Ovary (tissue), 9 donors: ENCODE results near the gene ACYP2. TPM values are rescaled to one million over a fixed set of nuclear protein-coding genes. Genes with fewer than 3 reads are reported as not detected.
"Not testable (repeated sequence)": the region's sequence is repeated elsewhere in the genome, so short reads cannot be mapped to it uniquely, and the experiment has no call there.

Experiments used
- DNase-seq, 5 donors: peaks; one replicate each; pipeline ENCODE4 v3.0.0-alpha.2; 2019 to 2020
- H3K27ac ChIP-seq, 2 donors: fragments of 200-600 bp; one replicate each; pipeline versions ENCODE4 v1.5.1 to v1.8.0; 2019 to 2022
- H3K27me3 ChIP-seq: fragments of 200-600 bp; one replicate; pipeline ENCODE4 v1.8.0; 2022
- H3K36me3 ChIP-seq: fragments of 200-600 bp; sonication (generic); one replicate; pipeline ENCODE4 v1.5.1; 2019
- H3K4me1 ChIP-seq: one replicate; pipeline ENCODE4 v1.8.1; 2013; ENCODE audit warnings: mild to moderate bottlenecking, moderate library complexity; ENCODE audit not compliant: insufficient read depth
- H3K4me3 ChIP-seq: fragments of 200-600 bp; sonication (generic); one replicate; pipeline ENCODE4 v1.5.1; 2017
- H3K9me3 ChIP-seq, 2 donors: fragments of 200-600 bp in 1 of 2; sonication (generic) in 1 of 2; one replicate each; pipeline versions ENCODE4 v1.5.1 to v1.8.1; 2013 to 2019; ENCODE audit warnings: mild to moderate bottlenecking in 1 of 2, moderate library complexity in 1 of 2
- CTCF ChIP-seq, 3 donors: fragments of 450-650 bp in 2 of 3; fragments of 200-600 bp in 1 of 3; IDR thresholded peaks; one replicate each; pipeline versions ENCODE4 v1.5.1 to v1.8.0; 2016 to 2022; ENCODE audit warnings: antibody characterized with exemption in 3 of 3, mild to moderate bottlenecking in 1 of 3
- EP300 ChIP-seq: sonication (generic); formaldehyde crosslinking; IDR thresholded peaks from one replicate; pipeline ENCODE4 v1.6.1; 2017; ENCODE audit warnings: antibody characterized with exemption
- POLR2A ChIP-seq: fragments of 450-650 bp; IDR thresholded peaks from one replicate; pipeline ENCODE4 v1.6.1; 2017; ENCODE audit warnings: antibody characterized with exemption, mild to moderate bottlenecking, moderate library complexity
- WGBS, 3 donors: extraction: QIAGEN DNeasy Blood & Tissue Kit in 1 of 3; methylation state at CpG; one replicate each; pipeline versions ENCODE4 v1.1.5 to v1.1.7; 2013 to 2017; 5-methylcytosine and 5-hydroxymethylcytosine counted together
- intact Hi-C, 4 donors: fragments of 100-400 bp; cut with DNase I; formaldehyde crosslinking; loops; one replicate each; pipeline versions ENCODE4 v1.11.0 to v1.15.1; 2022 to 2023
- polyA plus RNA-seq, 2 donors: library from polyadenylated mRNA; stranded (reverse); fragments of 200-250 nt in 1 of 2; fragments of 350-450 nt in 1 of 2; fragmentation: Illumina TruSeq in 1 of 2; extraction: RNeasy Lipid Tissue Mini Kit (QIAGEN cat#74804) in 1 of 2; gene quantifications; one replicate each; pipeline ENCODE4 v1.2.3, GENCODE V29; 2013 to 2014
- total RNA-seq, 7 donors: library from RNA; depleted of rRNA in 2 of 7; stranded (reverse); fragments of >200 nt in 2 of 7; fragmentation: NEBNext Ultra II Directional in 3 of 7; extraction: Animal tissue kit (Norgen Biotek cat#: 25700) in 3 of 7; gene quantifications; one replicate each; pipeline versions ENCODE4 v1.1.0 to v1.2.4, GENCODE V29; 2016 to 2023
- donor health status: DM: no; HTN: no; CAD: no; lungs with moderate emphysema.
- donor health status: DM: no; HTN: no; CAD: no.
- donor health status: Bipolar disorder and iron deficiency.
- donor health status: DM: yes; HTN: yes; CAD: no.
- donor health status: DM: no; HTN: no; CAD: no.
- donor health status: DM: yes; HTN: yes; CAD: no.

The ACYP2 gene
- total and polyA plus RNA-seq, 9 donors: 10.4 to 27.1 (median 13.9) TPM

- Histone ChIP-seq H3K4me3 (no peak overlapping the region), H3K27me3 (no peaks in the 10 kb centered on the region), H3K9me3 (no peaks in the 10 kb centered on the region), H3K4me1 (peaks cover 1% of the 10 kb centered on the region), H3K36me3 (no peaks in the 10 kb centered on the region), H3K27ac (no peak overlapping the region)
- intact Hi-C loops: no loop called here
- WGBS, 3 donors: 95 to 97% (median 96%) methylated on average over 6 of the region's 6 CpGs
- TF ChIP-seq EP300 (no peak), POLR2A (no peak), CTCF (IDR thresholded peaks at IDR 0.05) (no peak)
- DNase-seq: no peak
These were observed 144.2 kb downstream of the ACYP2 start for GRCh38 chr2:54259413-54260240.

DNA sequence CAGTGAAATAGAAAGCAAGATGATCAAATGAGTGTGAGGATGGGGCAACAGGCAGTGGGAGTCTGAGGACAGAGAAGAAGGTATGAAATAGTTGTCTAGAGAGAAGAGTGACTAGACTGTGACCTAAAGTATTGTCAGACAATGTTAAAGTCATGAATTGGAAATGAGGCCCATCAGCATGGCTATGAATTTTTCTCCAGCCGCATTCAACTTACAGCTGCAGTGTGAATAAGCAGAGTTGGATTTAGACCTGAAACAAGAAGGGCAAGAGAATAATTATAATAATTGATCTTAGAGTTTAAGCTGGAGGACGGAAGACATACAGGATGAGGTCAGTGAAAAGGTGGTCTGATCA is 144.8 kb downstream of the ACYP2 start:
- Histone ChIP-seq H3K4me3 (no peak overlapping the region), H3K27me3 (no peaks in the 10 kb centered on the region), H3K27ac (no peak overlapping the region), H3K9me3 (no peaks in the 10 kb centered on the region), H3K36me3 (no peaks in the 10 kb centered on the region), H3K4me1 (peaks cover 1% of the 10 kb centered on the region)
- WGBS, 3 donors: 96 to 99% (median 99%) methylated on average over 2 of the region's 2 CpGs
- TF ChIP-seq POLR2A (no peak), CTCF (IDR thresholded peaks at IDR 0.05) (no peak), EP300 (no peak)
- no peak for DNase-seq
- intact Hi-C loops: no loop called here

GRCh38 chr2:54261537-54261936 is 146.1 kb downstream of the ACYP2 start:
- Histone ChIP-seq H3K4me3 (no peak overlapping the region), H3K27me3 (no peaks in the 10 kb centered on the region), H3K36me3 (no peaks in the 10 kb centered on the region), H3K4me1 (peaks cover 1% of the 10 kb centered on the region), H3K27ac (no peak overlapping the region), H3K9me3 (no peaks in the 10 kb centered on the region)
- intact Hi-C loops: no loop called here
- 19 to 31% (median 23%) methylated on average over 2 of the region's 2 CpGs for WGBS, 3 donors
- no peak for DNase-seq
- no peak for TF ChIP-seq POLR2A
- TF ChIP-seq EP300: no peak

DNA sequence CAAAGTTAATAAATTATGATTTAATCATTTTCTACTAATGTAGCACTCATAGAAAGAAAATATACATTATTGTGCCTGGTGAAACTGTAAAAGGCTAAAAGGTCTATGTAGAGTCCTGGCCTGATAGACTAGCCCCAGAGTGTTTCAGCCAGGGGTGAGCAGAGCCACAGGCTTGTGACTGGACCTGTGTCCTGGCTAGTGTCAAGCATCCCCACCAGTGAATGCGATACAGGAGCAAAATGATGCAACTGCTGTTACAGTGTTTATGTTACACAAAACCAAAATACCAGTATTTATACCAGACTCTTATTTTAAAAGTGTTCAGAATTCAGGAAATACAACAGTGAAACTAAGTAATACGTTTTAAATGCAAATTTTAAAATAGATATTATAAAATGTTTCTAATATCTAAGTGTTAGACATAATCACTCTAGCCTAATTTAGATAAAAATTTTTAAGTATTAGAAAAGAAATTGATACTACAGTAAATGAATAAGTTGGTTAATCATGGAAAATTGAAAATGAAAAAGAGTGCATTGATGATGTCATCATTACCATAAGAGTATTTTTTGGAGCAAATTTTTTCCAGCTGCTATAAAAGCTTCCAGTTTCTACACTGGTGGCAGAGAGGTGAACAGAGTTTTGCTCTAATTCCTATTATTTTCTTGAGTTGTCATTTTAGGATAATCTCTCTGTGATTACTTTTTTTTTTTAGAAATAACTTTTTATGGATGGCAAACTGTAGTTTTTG is 146.8 kb downstream of the ACYP2 start:
- Histone ChIP-seq H3K36me3 (no peaks in the 10 kb centered on the region), H3K4me1 (peaks cover 1% of the 10 kb centered on the region), H3K4me3 (no peak overlapping the region), H3K9me3 (no peaks in the 10 kb centered on the region), H3K27me3 (no peaks in the 10 kb centered on the region), H3K27ac (no peak overlapping the region)
- intact Hi-C loops: no loop called here
- WGBS, 3 donors: 30 to 57% (median 40%) methylated on average over 2 of the region's 2 CpGs
- no peak for DNase-seq
- no peak for TF ChIP-seq CTCF (IDR thresholded peaks at IDR 0.05)
- TF ChIP-seq EP300: no peak
- TF ChIP-seq POLR2A: no peak

DNA sequence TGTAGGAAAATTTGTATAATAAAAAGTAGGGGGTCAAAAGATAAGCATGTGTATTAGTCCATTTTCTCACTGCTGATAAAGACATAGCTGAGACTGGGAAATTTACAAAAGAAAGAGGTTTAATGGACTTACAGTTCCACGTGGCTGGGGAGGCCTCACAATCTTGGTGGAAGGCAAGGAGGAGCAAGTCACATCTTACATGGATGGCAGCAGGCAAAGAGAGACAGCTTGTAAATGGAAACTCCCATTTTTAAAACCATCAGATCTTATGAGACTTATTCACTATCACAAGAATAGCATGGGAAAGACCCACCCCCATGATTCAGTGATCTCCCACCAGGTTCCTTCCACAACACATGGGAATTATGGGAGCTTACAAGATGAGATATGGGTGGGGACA is 149.7 kb downstream of the ACYP2 start:
- H3K36me3 ChIP-seq, H3K27ac ChIP-seq, H3K4me1 ChIP-seq, H3K9me3 ChIP-seq, DNase-seq, intact Hi-C loops, H3K4me3 ChIP-seq, H3K27me3 ChIP-seq: not testable (repeated sequence)
- 50 to 81% (median 71%) methylated on average over 1 of the region's 1 CpG for WGBS, 3 donors
